Smooth muscle cell (in vitro differentiated cells): ENCODE results near the gene PPP1R2. TPM values are rescaled to one million over a fixed set of nuclear protein-coding genes. Genes with fewer than 3 reads are reported as not detected.

Source experiments
- DNase-seq: peaks from one replicate; lab custom pipeline; 2025; ENCODE audit not compliant: unreplicated experiment; lab: John Stamatoyannopoulos, UW
- H2AFZ ChIP-seq: fragments of 200-600 bp; sonication (generic); 2 replicates; pipeline ENCODE4 v1.6.0; 2016; ENCODE audit warnings: antibody characterized with exemption, low read depth, mild to moderate bottlenecking
- H3F3A ChIP-seq: fragments of 200-600 bp; sonication (generic); 2 replicates; pipeline ENCODE4 v1.6.0; 2017; ENCODE audit warnings: antibody characterized with exemption, low read depth
- H3K27ac ChIP-seq: fragments of 200-600 bp; sonication (generic); 2 replicates; pipeline ENCODE4 v1.5.1; 2016; ENCODE audit warnings: low read depth, mild to moderate bottlenecking
- H3K27me3 ChIP-seq: fragments of 200-600 bp; sonication (generic); 2 replicates; pipeline ENCODE4 v1.6.1; 2016; ENCODE audit warnings: low read depth, mild to moderate bottlenecking
- H3K36me3 ChIP-seq: fragments of 200-600 bp; sonication (generic); 2 replicates; pipeline ENCODE4 v1.5.1; 2016; ENCODE audit warnings: low read depth
- H3K4me1 ChIP-seq: fragments of 200-600 bp; sonication (generic); 2 replicates; pipeline ENCODE4 v1.5.1; 2016; ENCODE audit warnings: low read depth
- H3K4me2 ChIP-seq: fragments of 200-600 bp; sonication (generic); 2 replicates; pipeline ENCODE4 v1.6.0; 2016; ENCODE audit warnings: mild to moderate bottlenecking
- H3K4me3 ChIP-seq: fragments of 200-600 bp; sonication (generic); 2 replicates; pipeline ENCODE4 v1.5.1; 2016; ENCODE audit warnings: mild to moderate bottlenecking
- H3K79me2 ChIP-seq: fragments of 200-600 bp; sonication (generic); 2 replicates; pipeline ENCODE4 v1.6.0; 2016; ENCODE audit warnings: low read depth, mild to moderate bottlenecking
- H3K9ac ChIP-seq: fragments of 200-600 bp; sonication (generic); 2 replicates; pipeline ENCODE4 v1.6.0; 2016; ENCODE audit warnings: low read depth
- H3K9me3 ChIP-seq: fragments of 200-600 bp; sonication (generic); replicated peaks from 2 replicates; pipeline ENCODE4 v1.5.1; 2016; ENCODE audit warnings: low read depth
- H4K20me1 ChIP-seq: fragments of 200-600 bp; sonication (generic); 2 replicates; pipeline ENCODE4 v1.6.0; 2016; ENCODE audit warnings: low read depth
- WGBS: methylation state at CpG from one replicate; pipeline ENCODE4 v1.1.7; 2016; ENCODE audit warnings: low lambda C conversion rate; 5-methylcytosine and 5-hydroxymethylcytosine counted together
- polyA plus RNA-seq: library from polyadenylated mRNA; unstranded; fragments of >200 nt; fragmentation: Nextera tagmentation; extraction: Ambion mirVana; gene quantifications from 2 replicates; pipeline ENCODE4 v1.2.1, GENCODE V29; 2016
- total RNA-seq: library from RNA; depleted of rRNA; stranded (reverse); fragments of >200 nt; gene quantifications from 2 replicates; pipeline ENCODE4 v1.2.3, GENCODE V29; 2014
- TF ChIP-seq, protein P1 (sequence below): fragments of 200-600 bp; sonication (generic); IDR thresholded peaks from 2 replicates; pipeline ENCODE4 v1.5.1; 2017; ENCODE audit warnings: borderline replicate concordance, mild to moderate bottlenecking, antibody characterized with exemption; ENCODE audit not compliant: insufficient read depth, poor library complexity, severe bottlenecking

Gene PPP1R2
- total and polyA plus RNA-seq, 2 experiments from 2014 or later = 33.4 to 47.5 TPM

GRCh38 chr3:195537995-195538394, 5.1 kb downstream of the PPP1R2 start:
- Histone ChIP-seq H3K9ac (no peak overlapping the region), H3K27me3 (no peaks in the 10 kb centered on the region), H3K4me2 (no peak overlapping the region), H4K20me1 (peaks cover 94% of the 10 kb centered on the region), H3K4me1 (peaks cover 9% of the 10 kb centered on the region), H3K79me2 (peaks cover 86% of the 10 kb centered on the region), H3K36me3 (no peaks in the 10 kb centered on the region), H3K27ac (no peak overlapping the region), H3K4me3 (no peak overlapping the region), H3F3A (peaks cover 3% of the 10 kb centered on the region), H3K9me3 (no peaks in the 10 kb centered on the region), H2AFZ (no peak overlapping the region)
- no peak for DNase-seq
- TF ChIP-seq, protein P1, sequence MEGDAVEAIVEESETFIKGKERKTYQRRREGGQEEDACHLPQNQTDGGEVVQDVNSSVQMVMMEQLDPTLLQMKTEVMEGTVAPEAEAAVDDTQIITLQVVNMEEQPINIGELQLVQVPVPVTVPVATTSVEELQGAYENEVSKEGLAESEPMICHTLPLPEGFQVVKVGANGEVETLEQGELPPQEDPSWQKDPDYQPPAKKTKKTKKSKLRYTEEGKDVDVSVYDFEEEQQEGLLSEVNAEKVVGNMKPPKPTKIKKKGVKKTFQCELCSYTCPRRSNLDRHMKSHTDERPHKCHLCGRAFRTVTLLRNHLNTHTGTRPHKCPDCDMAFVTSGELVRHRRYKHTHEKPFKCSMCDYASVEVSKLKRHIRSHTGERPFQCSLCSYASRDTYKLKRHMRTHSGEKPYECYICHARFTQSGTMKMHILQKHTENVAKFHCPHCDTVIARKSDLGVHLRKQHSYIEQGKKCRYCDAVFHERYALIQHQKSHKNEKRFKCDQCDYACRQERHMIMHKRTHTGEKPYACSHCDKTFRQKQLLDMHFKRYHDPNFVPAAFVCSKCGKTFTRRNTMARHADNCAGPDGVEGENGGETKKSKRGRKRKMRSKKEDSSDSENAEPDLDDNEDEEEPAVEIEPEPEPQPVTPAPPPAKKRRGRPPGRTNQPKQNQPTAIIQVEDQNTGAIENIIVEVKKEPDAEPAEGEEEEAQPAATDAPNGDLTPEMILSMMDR = no peak
- WGBS = 86% methylated on average over 2 of the region's 2 CpGs

- Histone ChIP-seq H3K79me2 (peaks cover 83% of the 10 kb centered on the region), H3K36me3 (no peaks in the 10 kb centered on the region)
- no peak for DNase-seq
These were observed 7.8 kb downstream of the PPP1R2 start for GRCh38 chr3:195535293-195535692.

GRCh38 chr3:195532834-195533233, 10.3 kb downstream of the PPP1R2 start:
- Histone ChIP-seq H3K9ac (no peak overlapping the region), H3K27ac (no peak overlapping the region), H3K4me3 (no peak overlapping the region), H2AFZ (no peak overlapping the region), H3K79me2 (peaks cover 62% of the 10 kb centered on the region), H3K9me3 (no peaks in the 10 kb centered on the region), H3K4me1 (no peaks in the 10 kb centered on the region), H3K4me2 (no peak overlapping the region), H3F3A (no peaks in the 10 kb centered on the region), H4K20me1 (peaks cover 87% of the 10 kb centered on the region), H3K36me3 (no peaks in the 10 kb centered on the region), H3K27me3 (no peaks in the 10 kb centered on the region)
- 94% methylated on average over 7 of the region's 7 CpGs for WGBS
- TF ChIP-seq, protein P1 = no peak
- DNase-seq = no peak

More at GRCh38 chr3:195535293-195535692, 7.8 kb downstream of the PPP1R2 start:
- H2AFZ ChIP-seq = no peak overlapping the region
- no peaks in the 10 kb centered on the region for H3K27me3 ChIP-seq
- no peaks in the 10 kb centered on the region for H3K4me1 ChIP-seq
- no peaks in the 10 kb centered on the region for H3K9me3 ChIP-seq
- no peaks in the 10 kb centered on the region for H3F3A ChIP-seq
- H3K4me3 ChIP-seq = no peak overlapping the region
- 82% methylated on average over 5 of the region's 5 CpGs for WGBS
- no peak overlapping the region for H3K9ac ChIP-seq
- H3K4me2 ChIP-seq = no peak overlapping the region
- TF ChIP-seq, protein P1 = no peak
- no peak overlapping the region for H3K27ac ChIP-seq
- H4K20me1 ChIP-seq = peaks cover 100% of the 10 kb centered on the region

DNA sequence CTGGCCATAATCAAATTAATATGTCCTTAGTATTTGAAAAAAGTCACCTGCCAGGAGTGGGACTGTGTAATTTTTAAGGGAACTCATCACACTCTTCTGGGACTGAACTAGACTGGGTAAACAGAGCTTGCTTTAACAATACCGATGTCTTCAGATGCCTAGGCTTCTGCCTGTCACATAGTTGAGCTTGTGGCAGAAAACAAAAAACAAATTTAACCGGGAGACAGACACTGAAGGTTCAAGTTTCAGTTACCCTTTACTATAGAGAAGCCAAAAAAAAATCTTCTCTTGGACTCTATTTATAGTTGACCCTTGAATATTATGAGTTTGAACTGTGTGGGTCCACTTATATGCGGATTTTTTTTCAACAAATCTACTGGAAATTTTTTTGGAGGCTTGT, 10.8 kb downstream of the PPP1R2 start:
- H3K9me3 ChIP-seq = no peaks in the 10 kb centered on the region
- no peak for DNase-seq
- H3K36me3 ChIP-seq = no peaks in the 10 kb centered on the region
- H3K4me3 ChIP-seq = no peak overlapping the region
- H3K79me2 ChIP-seq = peaks cover 58% of the 10 kb centered on the region
- TF ChIP-seq, protein P1 = no peak
- H3K27me3 ChIP-seq = no peaks in the 10 kb centered on the region
- peaks cover 82% of the 10 kb centered on the region for H4K20me1 ChIP-seq
- H3K9ac ChIP-seq = no peak overlapping the region
- no peak overlapping the region for H2AFZ ChIP-seq
- no peak overlapping the region for H3K27ac ChIP-seq
- no peaks in the 10 kb centered on the region for H3F3A ChIP-seq
- H3K4me1 ChIP-seq = no peaks in the 10 kb centered on the region
- H3K4me2 ChIP-seq = no peak overlapping the region
- whole genome bisulfite sequencing = 77% methylated on average over 3 of the region's 3 CpGs
